CD4-positive, alpha-beta memory T cell (primary cell): ENCODE measurements around the gene KLHL20. TPM values are rescaled to one million over a fixed set of nuclear protein-coding genes. Genes with fewer than 3 reads are reported as not detected.
"Not testable (repeated sequence)": the region's sequence is repeated elsewhere in the genome, so short reads cannot be mapped to it uniquely, and the experiment has no call there.

Experiments
- CTCF ChIA-PET: fragments of 350-600 bp; sonication (Branson Sonifier 250); formaldehyde crosslinking; loops from one replicate; lab custom pipeline; 2021; ENCODE audit warnings: inconsistent platforms; ENCODE audit not compliant: partially characterized antibody; lab: Charles Lee
- POLR2A ChIA-PET: fragments of 350-600 bp; sonication (Branson Sonifier 250); formaldehyde crosslinking; loops from one replicate; lab custom pipeline; 2021; ENCODE audit not compliant: partially characterized antibody; lab: Charles Lee
- DNase-seq, 5 donors: peaks; one replicate each; pipeline versions ENCODE4 v3.0.0 to v3.0.0-alpha.2; 2020 to 2022; ENCODE audit warnings: mixed read lengths in 1 of 5
- H3K27ac ChIP-seq: one replicate; pipeline ENCODE4 v1.7.0; 2013; ENCODE audit warnings: low read depth, low read length
- H3K27me3 ChIP-seq: 2 replicates; pipeline ENCODE4 v1.7.0; 2013; ENCODE audit warnings: mild to moderate bottlenecking, low read length, moderate library complexity; ENCODE audit not compliant: insufficient read depth
- H3K36me3 ChIP-seq: 2 replicates; pipeline ENCODE4 v1.7.0; 2013; ENCODE audit warnings: mild to moderate bottlenecking, low read length, moderate library complexity; ENCODE audit not compliant: insufficient read depth
- H3K4me1 ChIP-seq: 2 replicates; pipeline ENCODE4 v1.7.0; 2013; ENCODE audit warnings: mild to moderate bottlenecking, low read length, moderate library complexity; ENCODE audit not compliant: insufficient read depth
- H3K4me3 ChIP-seq, 2 donors: one replicate each; pipeline ENCODE4 v1.7.0; 2013; ENCODE audit warnings: low read length in 2 of 2, mild to moderate bottlenecking in 1 of 2
- H3K9me3 ChIP-seq, 2 donors: one replicate each; pipeline ENCODE4 v1.7.0; 2013; ENCODE audit warnings: low read length in 2 of 2, control low read depth in 1 of 2; ENCODE audit not compliant: control insufficient read depth in 1 of 2
- H3K27ac Mint-ChIP-seq, 7 donors: one replicate each; pipeline ENCODE4 v1.8.0; 2020 to 2021; ENCODE audit warnings: mixed read lengths in 7 of 7, mild to moderate bottlenecking in 6 of 7, inconsistent platforms in 3 of 7, moderate library complexity in 3 of 7
- H3K27me3 Mint-ChIP-seq, 2 donors: one replicate each; pipeline ENCODE4 v1.8.0; 2020 to 2021; ENCODE audit warnings: mixed read lengths in 2 of 2
- H3K36me3 Mint-ChIP-seq, 2 donors: one replicate each; pipeline ENCODE4 v1.8.0; 2020 to 2021; ENCODE audit warnings: mixed read lengths in 2 of 2, inconsistent platforms in 1 of 2, mild to moderate bottlenecking in 1 of 2
- H3K4me1 Mint-ChIP-seq, 4 donors: one replicate each; pipeline ENCODE4 v1.8.0; 2020 to 2021; ENCODE audit warnings: mixed read lengths in 4 of 4, mild to moderate bottlenecking in 1 of 4
- H3K4me3 Mint-ChIP-seq, 8 donors: one replicate each; pipeline ENCODE4 v1.8.0; 2020 to 2021; ENCODE audit warnings: mixed read lengths in 8 of 8, mild to moderate bottlenecking in 7 of 8, moderate library complexity in 6 of 8, inconsistent platforms in 3 of 8
- H3K9me3 Mint-ChIP-seq, 8 donors: one replicate each; pipeline ENCODE4 v1.8.0; 2020 to 2021; ENCODE audit warnings: mixed read lengths in 8 of 8, mild to moderate bottlenecking in 5 of 8, inconsistent platforms in 3 of 8, moderate library complexity in 1 of 8
- intact Hi-C: fragments of 100-400 bp; cut with micrococcal nuclease; formaldehyde crosslinking; loops from one replicate; pipeline ENCODE4 v1.15.1; 2023
- polyA plus RNA-seq, 2 donors: library from polyadenylated mRNA; unstranded; fragments of 300-500 nt; fragmentation: Illumina TruSeq; gene quantifications; one replicate each; pipeline ENCODE4 v1.2.3, GENCODE V29; 2021
- total RNA-seq, 2 experiments: library from RNA; stranded (reverse); gene quantifications; one replicate each; pipeline ENCODE4 v1.2.3, GENCODE V29; 2021

The KLHL20 gene
- total RNA-seq (10 to 100 TPM; 41.0 to 43.9 TPM), polyA plus RNA-seq (10 to 100 TPM; 24.5 to 26.7 TPM)

DNA sequence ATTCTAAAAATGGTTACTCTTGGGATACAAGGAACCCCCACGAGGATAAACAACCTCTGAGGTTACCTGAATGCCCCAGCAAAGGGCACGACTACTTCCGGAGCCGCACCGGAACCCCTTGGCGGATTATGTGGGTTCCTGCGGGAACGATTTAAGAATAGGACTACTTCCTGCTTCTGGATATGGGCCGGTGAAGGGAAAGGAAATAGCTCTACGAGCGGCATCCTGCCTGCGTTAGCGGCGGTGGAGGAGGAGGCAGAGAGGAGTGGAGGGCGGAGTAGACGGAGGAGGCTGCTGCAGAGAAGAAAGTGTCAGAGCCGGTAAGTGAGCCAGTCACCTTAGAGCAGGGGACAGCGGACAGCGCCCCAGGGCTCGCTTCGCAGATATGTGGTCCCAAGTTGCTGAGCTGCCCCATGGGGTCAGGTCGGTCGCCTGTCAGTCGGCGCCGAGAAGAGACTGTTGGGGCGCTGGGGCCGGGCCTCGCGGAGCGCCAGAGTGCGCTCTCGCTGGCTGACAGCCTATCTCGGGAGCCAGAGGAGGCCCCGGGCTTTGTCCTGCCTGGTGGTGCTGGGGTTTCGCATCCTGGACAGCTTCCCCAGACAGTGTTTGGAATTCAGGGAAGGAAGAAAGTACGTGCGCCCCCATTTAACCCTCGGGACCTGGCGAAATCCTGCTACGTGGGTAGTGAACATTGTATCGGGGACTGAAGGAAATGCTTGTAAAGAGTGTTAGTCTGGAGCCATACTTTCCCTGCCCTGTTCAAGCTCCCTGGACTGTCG lies at the start of gene KLHL20:
Gene KLHL20 (plus strand): TSS at position 223 of the 779 bp plus-strand sequence. CDS start 1,063 bp downstream, outside the sequence.
- H3K4me1 ChIP-seq, result peaks cover 34% of the 10 kb centered on the region
- peaks cover 18 to 33% (median 25%) of the 10 kb centered on the region in 4 donors for H3K4me1 Mint-ChIP-seq
- H3K9me3 ChIP-seq, result no peaks in the 10 kb centered on the region
- peaks cover 0 to 1% (median 0%) of the 10 kb centered on the region in 8 donors for H3K9me3 Mint-ChIP-seq
- peaks cover 3 to 19% of the 10 kb centered on the region in 2 donors for H3K36me3 Mint-ChIP-seq
- peak within 1 kb of the TSS; percentile 92 to 98 (median 97) for H3K27ac Mint-ChIP-seq
- H3K27me3 ChIP-seq, result peaks cover 5% of the 10 kb centered on the region
- ChIA-PET POLR2A (interaction anchor here (0.6 to 4.6 kb wide), 21 partner anchors 10 to 1308 kb away, joined by 3 to 56 read pairs (median 3); partner anchors contain the start of genes CACYBP, CENPL, DARS2 and GAS5), CTCF (interaction anchor here (0.7 to 2.3 kb wide), 7 partner anchors 10 to 972 kb away, joined by 3 to 16 read pairs (median 4); partner anchors contain the start of gene PRDX6)
- no peaks in the 10 kb centered on the region for H3K36me3 ChIP-seq
- H3K27me3 Mint-ChIP-seq, result peaks cover 14 to 15% of the 10 kb centered on the region in 2 donors
- peak within 1 kb of the TSS; percentile 95 to 100 (median 97) for H3K4me3 Mint-ChIP-seq
- peak within 1 kb of the TSS; percentile 78 for H3K27ac ChIP-seq
- peak; percentile 89 to 93 (median 91) for DNase-seq
- peak within 1 kb of the TSS; percentile 47 to 73 for H3K4me3 ChIP-seq
- intact Hi-C loops, result loop anchor here (1.0 to 10.0 kb wide), 10 partner anchors 110 to 1930 kb away; partner anchors contain the start of genes CACYBP, CENPL, DARS2 and METTL13

DNA sequence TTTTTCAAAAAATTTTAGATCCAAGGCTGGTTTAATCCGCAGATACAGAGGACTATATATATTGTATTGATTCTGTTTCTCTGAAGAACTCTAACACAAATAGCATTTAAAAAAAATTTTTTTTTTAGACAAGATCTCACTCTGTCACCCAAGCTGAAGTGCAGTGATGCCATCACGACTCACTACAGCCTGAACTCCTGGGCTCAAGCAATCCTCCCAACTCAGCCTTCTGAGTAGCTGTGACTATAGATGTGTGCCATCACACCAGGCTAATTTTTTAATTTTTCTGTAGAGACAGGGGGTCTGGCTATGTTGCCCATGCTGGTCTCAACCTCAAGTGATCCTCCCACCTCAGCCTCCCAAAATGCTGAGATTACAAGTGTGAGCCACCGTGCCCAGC lies 48.1 kb upstream of the KLHL20 start:
- H3K4me3 ChIP-seq, result no peak overlapping the region
- H3K4me3 Mint-ChIP-seq, result no peak overlapping the region
- ChIA-PET POLR2A (no interaction called here), CTCF (no interaction called here)
- intact Hi-C loops, result no loop called here
- H3K36me3 ChIP-seq, result no peaks in the 10 kb centered on the region
- peaks cover 21 to 32% of the 10 kb centered on the region in 2 donors for H3K27me3 Mint-ChIP-seq
- no peaks in the 10 kb centered on the region for H3K9me3 ChIP-seq
- H3K4me1 ChIP-seq, result no peaks in the 10 kb centered on the region
- H3K9me3 Mint-ChIP-seq, result no peaks in the 10 kb centered on the region
- DNase-seq, result no peak
- H3K27me3 ChIP-seq, result no peaks in the 10 kb centered on the region
- no peaks in the 10 kb centered on the region for H3K36me3 Mint-ChIP-seq
- H3K4me1 Mint-ChIP-seq, result peaks cover 3 to 15% (median 6%) of the 10 kb centered on the region in 4 donors
- H3K27ac Mint-ChIP-seq, result no peak overlapping the region
- H3K27ac ChIP-seq, result no peak overlapping the region

DNA sequence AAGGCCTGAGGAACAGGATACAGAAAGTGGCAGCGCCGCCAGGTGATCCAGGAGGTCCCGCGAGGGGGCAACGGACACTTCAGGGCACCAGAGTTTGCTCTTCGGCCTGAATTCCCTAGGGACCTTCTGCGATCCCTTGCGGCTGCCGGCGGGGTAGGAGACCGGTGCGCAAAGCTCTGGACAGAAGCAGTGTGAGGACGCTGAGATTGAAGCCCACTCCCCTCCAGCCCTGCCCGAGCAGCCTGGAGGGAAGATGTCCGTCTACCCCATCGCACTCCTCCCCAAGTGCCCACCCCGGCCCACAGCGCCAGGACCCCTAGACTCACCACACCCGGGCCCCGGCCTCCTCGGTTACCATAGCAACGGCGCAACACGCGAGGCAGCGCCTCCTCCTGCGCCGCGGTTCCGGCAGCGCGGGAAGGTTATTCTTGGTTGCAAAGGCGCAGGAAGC lies 45.3 kb upstream of the KLHL20 start, which contains the start of gene ANKRD45:
Gene ANKRD45 (minus strand): TSS at position 361 of the 451 bp plus-strand sequence. CDS start 10,433 bp downstream, outside the sequence.
- Histone ChIP-seq H3K4me3 (no peak within 1 kb of the TSS), H3K4me1 (no peaks in the 10 kb centered on the region), H3K27me3 (no peaks in the 10 kb centered on the region), H3K36me3 (no peaks in the 10 kb centered on the region), H3K27ac (no peak within 1 kb of the TSS), H3K9me3 (no peaks in the 10 kb centered on the region)
- POLR2A ChIA-PET, result no interaction called here
- CTCF ChIA-PET, result no interaction called here
- Mint-ChIP-seq H3K4me3 (peak within 1 kb of the TSS in 5 of 8 donors; percentile 60 to 71 (median 64)), H3K36me3 (no peaks in the 10 kb centered on the region), H3K9me3 (peaks cover 0 to 3% (median 0%) of the 10 kb centered on the region in 8 donors), H3K27me3 (peaks cover 23 to 31% of the 10 kb centered on the region in 2 donors), H3K4me1 (peaks cover 3 to 15% (median 6%) of the 10 kb centered on the region in 4 donors), H3K27ac (no peak within 1 kb of the TSS)
- peak in 1 of 5 donors; percentile 3 for DNase-seq
- intact Hi-C loops, result no loop called here

DNA sequence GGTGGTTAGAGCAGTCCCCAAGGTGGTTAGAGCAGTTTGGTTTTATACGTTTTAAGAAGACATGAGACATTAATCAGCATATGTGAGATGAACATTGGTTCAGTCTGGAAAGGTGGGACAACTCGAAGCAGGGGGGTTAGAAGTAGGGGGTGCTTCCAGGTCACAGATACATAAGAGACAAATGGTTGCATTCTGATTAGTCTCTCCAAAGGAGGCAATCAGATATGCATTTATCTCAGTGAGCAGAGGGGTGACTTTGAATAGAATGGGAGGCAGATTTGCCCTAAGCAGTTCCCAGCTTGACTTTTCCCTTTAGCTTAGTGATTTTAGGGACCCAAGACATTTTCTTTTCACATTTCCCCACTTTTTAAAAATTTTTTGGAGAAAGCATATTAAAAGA lies 40.3 kb upstream of the KLHL20 start:
- H3K27ac ChIP-seq, H3K27me3 ChIP-seq, CTCF ChIA-PET, H3K36me3 ChIP-seq, H3K9me3 ChIP-seq, intact Hi-C loops, DNase-seq, H3K4me1 ChIP-seq, H3K4me3 ChIP-seq, H3K36me3 Mint-ChIP-seq, H3K4me3 Mint-ChIP-seq, H3K4me1 Mint-ChIP-seq: not testable (repeated sequence)
- Mint-ChIP-seq H3K27ac (peak overlapping the region in 1 of 7 donors; percentile 75), H3K9me3 (peaks cover 0 to 19% (median 5%) of the 10 kb centered on the region in 8 donors), H3K27me3 (peaks cover 13 to 16% of the 10 kb centered on the region in 2 donors)
- POLR2A ChIA-PET, result interaction anchor here (0.6 kb wide), 1 partner anchor 29 kb away, joined by 3 read pairs; no protein-coding TSS in a partner anchor

- H3K36me3 ChIP-seq, H3K27ac ChIP-seq, H3K4me1 ChIP-seq, H3K36me3 Mint-ChIP-seq, DNase-seq, H3K27me3 ChIP-seq, H3K27me3 Mint-ChIP-seq, CTCF ChIA-PET, H3K4me3 ChIP-seq, H3K4me1 Mint-ChIP-seq, H3K27ac Mint-ChIP-seq, POLR2A ChIA-PET, intact Hi-C loops, H3K4me3 Mint-ChIP-seq, H3K9me3 ChIP-seq: not testable (repeated sequence)
- peaks cover 0 to 14% (median 6%) of the 10 kb centered on the region in 8 donors for H3K9me3 Mint-ChIP-seq
Measured at GRCh38 chr1:173680152-173680551, 34.6 kb upstream of the KLHL20 start.

DNA sequence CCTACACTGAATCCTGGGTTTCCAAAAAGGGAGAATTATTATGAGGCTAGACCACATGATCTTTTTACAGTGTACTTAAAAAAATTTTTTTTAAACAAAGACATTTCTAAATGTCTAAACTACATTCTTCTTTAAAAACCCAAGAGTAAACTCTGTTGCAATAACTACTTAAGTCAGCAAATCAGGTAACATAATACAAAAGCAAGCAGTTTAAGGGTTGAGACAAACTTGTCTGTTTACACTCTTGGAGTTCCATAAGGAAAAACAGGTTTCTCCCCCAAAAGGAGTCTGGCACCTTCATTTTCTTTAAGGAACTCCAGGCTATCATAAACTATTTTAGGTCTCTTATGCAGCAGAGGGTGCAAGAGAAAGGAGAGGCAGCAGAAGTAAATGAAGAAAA lies 32.6 kb upstream of the KLHL20 start:
- Mint-ChIP-seq H3K27me3 (peaks cover 0 to 6% of the 10 kb centered on the region in 2 donors), H3K9me3 (peaks cover 0 to 14% (median 4%) of the 10 kb centered on the region in 8 donors), H3K4me1 (peaks cover 0 to 2% (median 0%) of the 10 kb centered on the region in 4 donors), H3K36me3 (peaks cover 0 to 6% of the 10 kb centered on the region in 2 donors), H3K27ac (peak overlapping the region in 1 of 7 donors; percentile 69), H3K4me3 (no peak overlapping the region)
- H3K4me3 ChIP-seq, result no peak overlapping the region
- H3K4me1 ChIP-seq, result no peaks in the 10 kb centered on the region
- no peaks in the 10 kb centered on the region for H3K27me3 ChIP-seq
- POLR2A ChIA-PET, result interaction anchor here (0.6 kb wide), 1 partner anchor 1834 kb away, joined by 3 read pairs; no protein-coding TSS in a partner anchor
- intact Hi-C loops, result no loop called here
- no peaks in the 10 kb centered on the region for H3K36me3 ChIP-seq
- CTCF ChIA-PET, result interaction anchor here (0.7 kb wide), 1 partner anchor 11 kb away, joined by 3 read pairs; no protein-coding TSS in a partner anchor
- no peak for DNase-seq
- H3K27ac ChIP-seq, result no peak overlapping the region
- no peaks in the 10 kb centered on the region for H3K9me3 ChIP-seq

GRCh38 chr1:173683838-173684237 lies 30.9 kb upstream of the KLHL20 start:
- H3K36me3 ChIP-seq, CTCF ChIA-PET, H3K4me3 Mint-ChIP-seq, H3K4me1 ChIP-seq, H3K4me1 Mint-ChIP-seq, H3K27ac Mint-ChIP-seq, POLR2A ChIA-PET, H3K9me3 ChIP-seq, H3K36me3 Mint-ChIP-seq, H3K4me3 ChIP-seq, H3K27me3 Mint-ChIP-seq, H3K27me3 ChIP-seq, H3K27ac ChIP-seq, intact Hi-C loops, DNase-seq, H3K9me3 Mint-ChIP-seq: not testable (repeated sequence)
